Mesodermal cell (in vitro differentiated cells): ENCODE data around the gene C8G.

Experiments
- H3K27ac ChIP-seq: 2 replicates; pipeline ENCODE4 v1.7.0; 2013; ENCODE audit warnings: mild to moderate bottlenecking, low read depth, low read length, moderate library complexity; ENCODE audit not compliant: severe bottlenecking
- H3K36me3 ChIP-seq: 2 replicates; pipeline ENCODE4 v1.7.1; 2013; ENCODE audit warnings: mild to moderate bottlenecking, low read length, moderate library complexity; ENCODE audit not compliant: control insufficient read depth, insufficient read depth
- H3K4me1 ChIP-seq: one replicate; pipeline ENCODE4 v1.7.1; 2013; ENCODE audit warnings: mild to moderate bottlenecking, low read length; ENCODE audit not compliant: insufficient read depth, control insufficient read depth, poor library complexity, severe bottlenecking
- H3K4me3 ChIP-seq: 2 replicates; pipeline ENCODE4 v1.7.0; 2013; ENCODE audit warnings: low read length, control low read depth, mild to moderate bottlenecking; ENCODE audit not compliant: insufficient read depth, poor library complexity, severe bottlenecking; ENCODE audit errors: extremely low read depth
- H3K9me3 ChIP-seq: 2 replicates; pipeline ENCODE4 v1.7.1; 2013; ENCODE audit warnings: mild to moderate bottlenecking, low read length, moderate library complexity; ENCODE audit not compliant: control insufficient read depth
- WGBS, 2 experiments: methylation state at CpG; one replicate each; pipeline ENCODE4 v1.1.5; 2013; ENCODE audit warnings: missing lambda C conversion rate in 2 of 2; ENCODE audit not compliant: insufficient coverage in 2 of 2; 5-methylcytosine and 5-hydroxymethylcytosine counted together

C8G gene

DNA sequence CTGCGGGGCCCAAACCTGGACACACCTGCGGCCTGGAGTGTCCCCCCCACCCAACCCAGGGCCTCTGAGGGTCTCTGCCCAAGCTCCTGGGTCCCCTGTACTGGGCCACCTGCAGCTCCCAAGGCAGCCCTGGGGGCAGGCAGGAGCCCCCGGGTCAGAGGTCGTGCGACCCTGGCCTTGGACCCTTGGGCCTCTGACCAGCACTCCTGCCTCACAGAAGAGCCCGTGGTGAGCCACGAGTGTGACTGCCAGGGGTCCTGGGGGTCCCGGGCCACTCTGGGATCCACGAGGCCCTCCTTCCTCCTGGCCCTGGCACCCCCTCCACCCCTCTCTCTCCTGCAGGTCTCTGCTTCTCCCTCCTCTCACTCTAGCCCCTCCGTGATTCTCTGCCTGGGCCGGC, 27.3 kb downstream of the C8G start:
- H3K9me3 ChIP-seq, result no peaks in the 10 kb centered on the region
- WGBS, 2 experiments, result 87 to 92% methylated on average over 8 to 11 of the region's 11 CpGs
- no peaks in the 10 kb centered on the region for H3K4me1 ChIP-seq

DNA sequence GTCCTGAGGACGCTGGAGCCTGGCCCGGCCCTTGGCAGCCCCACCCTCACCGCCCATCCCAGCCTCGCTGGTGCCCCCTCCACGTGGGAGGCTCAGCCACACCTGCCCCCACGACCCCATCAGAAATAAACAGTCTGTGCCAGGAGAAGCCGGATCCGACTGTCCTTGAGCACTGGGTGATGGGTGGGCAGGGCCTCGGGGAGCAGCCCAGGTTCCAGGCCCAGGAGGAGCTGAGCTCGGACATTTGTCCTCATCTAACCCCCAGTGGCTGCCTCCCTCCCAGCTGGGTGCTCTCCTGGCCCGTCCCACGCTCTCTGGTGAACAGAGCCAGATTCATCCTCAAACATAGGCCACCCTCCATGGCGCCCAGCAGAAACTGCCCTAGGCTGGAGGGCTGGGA, 27.7 kb downstream of the C8G start:
- H3K4me3 ChIP-seq, result no peak overlapping the region
- 81 to 84% methylated on average over 11 to 12 of the region's 13 CpGs for WGBS, 2 experiments
- H3K27ac ChIP-seq, result no peak overlapping the region
- no peaks in the 10 kb centered on the region for H3K4me1 ChIP-seq
- no peaks in the 10 kb centered on the region for H3K36me3 ChIP-seq
- no peaks in the 10 kb centered on the region for H3K9me3 ChIP-seq

More for the DNA sequence above, 27.3 kb downstream of the C8G start:
- H3K4me3 ChIP-seq, result no peak overlapping the region
- no peaks in the 10 kb centered on the region for H3K36me3 ChIP-seq
- H3K27ac ChIP-seq, result no peak overlapping the region

DNA sequence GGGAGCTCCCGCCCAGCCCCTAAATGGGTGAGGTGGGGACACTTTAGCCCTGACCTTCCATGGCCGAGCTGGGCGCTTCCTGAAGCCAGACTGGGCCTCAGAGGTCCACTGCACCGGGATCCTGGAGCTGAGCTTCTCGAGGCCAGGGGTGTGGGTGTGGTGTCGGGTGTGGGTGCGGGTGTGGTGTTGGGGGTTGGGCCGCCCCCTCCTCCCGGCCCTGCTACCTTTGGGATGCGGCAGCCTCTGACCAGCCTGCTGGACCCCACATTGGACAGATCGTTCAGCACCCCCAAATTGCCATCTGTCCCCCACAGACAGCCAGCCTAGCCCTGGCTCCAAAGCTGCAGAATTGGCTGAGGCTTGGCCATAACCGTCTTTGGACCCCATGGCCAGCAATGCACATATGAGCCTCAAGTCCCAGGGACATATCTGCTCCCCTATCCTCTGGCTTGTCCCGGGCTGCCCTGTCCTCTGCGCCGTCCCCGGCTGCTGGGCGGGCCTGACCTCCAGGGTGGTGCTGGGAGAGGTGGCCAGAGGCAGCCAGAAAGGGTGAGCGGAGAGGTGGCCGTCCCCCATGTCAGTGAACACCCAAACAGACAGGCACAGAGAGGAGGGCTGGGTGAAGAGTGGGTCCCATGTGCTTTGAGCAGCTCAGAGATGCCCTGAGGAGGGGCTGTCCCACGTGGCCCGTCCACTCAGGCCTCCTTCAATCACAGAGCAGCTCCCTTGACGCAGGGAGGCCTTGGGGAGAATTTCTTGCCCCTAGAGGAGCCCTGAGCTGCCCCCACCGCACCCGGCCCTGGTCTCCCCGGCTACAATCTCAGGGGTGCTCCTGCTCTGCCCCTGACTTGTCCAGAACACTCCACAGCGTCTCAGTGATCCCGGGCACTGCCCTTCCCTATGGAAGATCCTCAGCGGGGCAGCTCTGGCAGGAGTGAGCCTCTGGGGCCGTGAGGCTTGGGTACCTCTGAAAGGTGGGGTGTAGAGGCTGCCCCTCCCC, 28.9 kb downstream of the C8G start:
- WGBS, 2 experiments, result 89 to 91% methylated on average over 19 to 24 of the region's 29 CpGs
- Histone ChIP-seq H3K36me3 (no peaks in the 10 kb centered on the region), H3K27ac (no peak overlapping the region), H3K4me1 (no peaks in the 10 kb centered on the region), H3K9me3 (no peaks in the 10 kb centered on the region), H3K4me3 (no peak overlapping the region)

DNA sequence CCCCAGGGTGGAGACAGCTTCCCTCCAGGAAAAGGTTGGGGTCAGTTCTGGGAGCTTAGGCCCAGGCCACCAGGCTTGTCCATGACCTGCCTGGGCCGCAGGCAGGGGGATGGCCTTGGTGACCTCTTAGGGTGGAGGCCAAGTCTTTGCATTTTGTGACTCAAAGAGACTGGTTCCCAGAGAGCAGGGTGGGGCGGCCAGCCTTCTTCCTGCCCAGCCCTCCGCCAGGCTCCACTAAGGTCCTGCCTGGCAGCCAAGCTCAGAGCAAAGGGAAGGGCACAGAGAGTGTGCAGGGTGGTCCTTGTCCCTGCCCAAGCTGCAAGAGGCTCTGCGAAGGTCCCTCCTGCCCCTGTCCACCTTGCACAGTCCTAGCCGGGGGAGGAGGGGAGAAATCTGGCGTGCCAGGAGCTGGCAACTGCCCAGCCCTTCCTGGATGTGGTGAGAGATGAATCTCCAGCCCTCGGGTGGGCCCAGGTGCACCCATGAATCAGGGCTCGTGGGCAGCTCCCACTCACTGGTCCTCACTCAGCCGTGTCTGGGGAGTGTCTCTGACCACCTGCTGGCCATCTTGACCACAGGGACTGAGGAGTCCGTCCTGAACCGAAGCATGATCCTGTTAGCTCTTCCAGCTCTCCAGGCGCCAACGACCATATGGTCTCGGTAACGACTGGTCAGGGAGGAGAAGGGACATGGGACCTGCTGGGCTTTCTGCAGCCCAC, 29.9 kb downstream of the C8G start:
- Histone ChIP-seq H3K4me3 (no peak overlapping the region), H3K27ac (no peak overlapping the region)
- 87% methylated on average over 14 to 15 of the region's 15 CpGs for WGBS, 2 experiments

DNA sequence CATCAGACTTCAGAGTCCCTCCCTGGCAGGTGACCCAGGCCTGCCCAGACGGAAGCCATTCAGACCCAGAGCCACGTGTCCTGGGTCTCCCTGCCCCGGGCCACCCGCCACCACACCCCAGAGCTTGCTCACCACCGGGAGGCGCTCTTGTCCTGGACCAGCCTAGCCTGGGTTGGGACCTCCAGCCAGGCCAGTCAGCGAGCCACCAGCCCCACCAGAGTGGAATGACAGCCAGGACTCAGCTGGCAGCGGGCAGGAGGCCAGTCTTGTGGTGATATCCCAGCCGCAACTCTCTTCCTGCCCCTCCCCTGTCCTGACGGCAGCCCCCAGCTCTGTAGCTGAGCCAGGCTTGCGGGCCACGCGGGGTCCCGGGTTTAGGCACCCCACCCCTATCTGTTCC, 30.6 kb downstream of the C8G start:
- peaks cover under 1% of the 10 kb centered on the region for H3K4me1 ChIP-seq
- WGBS, 2 experiments, result 77 to 88% methylated on average over 5 to 10 of the region's 14 CpGs
- no peaks in the 10 kb centered on the region for H3K9me3 ChIP-seq
- H3K27ac ChIP-seq, result no peak overlapping the region
- no peak overlapping the region for H3K4me3 ChIP-seq
- H3K36me3 ChIP-seq, result no peaks in the 10 kb centered on the region

More for the DNA sequence above, 29.9 kb downstream of the C8G start:
- no peaks in the 10 kb centered on the region for H3K4me1 ChIP-seq
- H3K9me3 ChIP-seq, result no peaks in the 10 kb centered on the region
- no peaks in the 10 kb centered on the region for H3K36me3 ChIP-seq

DNA sequence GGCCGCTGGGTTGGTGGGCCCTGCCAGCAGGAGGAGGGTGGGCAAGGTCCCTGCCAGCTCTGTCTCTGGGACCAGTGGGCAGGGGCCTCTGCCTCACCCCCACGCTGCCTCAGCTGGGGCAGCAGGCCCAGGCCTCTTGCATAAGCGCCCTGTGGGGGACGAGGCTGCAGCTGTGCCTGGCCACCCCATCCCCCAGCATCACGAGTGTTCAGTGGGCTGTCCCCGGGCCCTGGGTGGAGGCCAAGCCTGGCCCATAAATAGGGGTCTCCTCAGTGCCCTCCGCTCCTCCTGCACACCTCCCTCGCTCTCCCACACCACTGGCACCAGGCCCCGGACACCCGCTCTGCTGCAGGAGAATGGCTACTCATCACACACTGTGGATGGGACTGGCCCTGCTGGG, 32.2 kb downstream of the C8G start, which contains the start of gene PTGDS:
Gene PTGDS (plus strand): TSS at position 282 of the 400 bp plus-strand sequence. CDS start 75 bp downstream, at position 357.
- Histone ChIP-seq H3K4me3 (peak within 1 kb of the TSS; percentile 40), H3K36me3 (no peaks in the 10 kb centered on the region), H3K4me1 (peaks cover 14% of the 10 kb centered on the region), H3K9me3 (no peaks in the 10 kb centered on the region), H3K27ac (no peak within 1 kb of the TSS)
- 82% methylated on average over 8 to 10 of the region's 10 CpGs for WGBS, 2 experiments

DNA sequence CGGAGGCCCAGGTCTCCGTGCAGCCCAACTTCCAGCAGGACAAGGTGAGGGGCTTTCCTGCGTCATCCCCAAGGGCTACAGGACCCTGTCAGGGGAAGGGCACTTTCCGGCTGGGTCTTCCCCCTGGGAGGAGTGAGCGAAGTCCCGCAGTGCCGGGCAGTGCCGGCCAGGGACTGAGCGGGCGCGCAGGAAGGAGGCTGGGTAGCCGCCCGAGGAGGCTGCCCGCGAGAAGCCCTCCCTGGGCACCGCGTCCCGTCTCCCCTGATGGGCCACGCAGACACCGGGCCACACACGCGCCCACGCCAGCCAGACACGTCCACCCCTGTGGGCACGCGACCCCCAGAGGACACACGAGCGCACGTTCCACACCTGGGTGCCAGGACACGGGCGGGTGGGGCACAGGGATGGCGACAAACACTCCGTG, 32.6 kb downstream of the C8G start:
- WGBS, 2 experiments, result 16% methylated on average over 29 to 33 of the region's 33 CpGs
- H3K4me3 ChIP-seq, result peak overlapping the region; percentile 40
- no peak overlapping the region for H3K27ac ChIP-seq

DNA sequence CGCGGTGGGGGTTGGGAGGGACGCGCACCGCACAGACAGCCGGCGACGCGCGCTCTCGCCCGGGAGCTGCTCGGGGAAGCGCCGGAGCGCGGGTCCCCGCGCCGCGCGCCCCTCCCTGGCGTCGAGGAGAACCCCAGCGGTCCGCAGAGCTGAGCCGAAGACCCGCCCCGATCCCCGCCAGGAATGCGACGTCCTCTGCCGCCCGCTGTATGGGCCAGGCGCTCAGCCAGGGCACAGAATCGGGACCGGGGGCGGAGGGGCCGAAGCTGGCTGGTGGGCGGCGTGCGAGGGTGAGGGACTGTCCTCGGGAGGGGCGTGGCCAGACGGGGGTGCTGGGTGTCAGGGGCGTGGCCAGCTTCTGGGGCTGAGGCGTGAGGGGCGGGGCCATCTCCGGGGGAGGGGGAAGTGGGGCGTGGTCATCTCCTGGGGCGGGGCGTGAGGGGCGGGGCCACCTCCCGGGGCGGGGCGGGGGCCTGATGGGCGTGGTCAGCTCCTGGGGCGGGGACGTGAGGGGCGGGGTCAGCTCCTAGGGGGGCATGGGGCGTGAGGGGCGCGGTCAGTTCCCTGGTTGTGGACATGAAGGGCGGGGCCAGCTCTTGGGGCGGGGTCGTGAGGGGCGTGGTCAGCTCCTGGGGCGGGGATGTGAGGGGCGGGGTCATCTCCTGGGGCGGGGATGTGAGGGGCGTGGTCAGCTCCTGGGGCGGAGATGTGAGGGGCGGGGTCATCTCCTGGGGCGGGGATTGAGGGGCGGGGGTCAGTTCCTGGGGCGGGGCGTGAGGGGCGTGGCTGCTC, 33.2 kb downstream of the C8G start:
- Histone ChIP-seq H3K9me3 (no peaks in the 10 kb centered on the region), H3K27ac (no peak overlapping the region)
- WGBS, 2 experiments, result 0 to 2% methylated on average over 32 to 40 of the region's 78 CpGs

More for the DNA sequence above, 32.6 kb downstream of the C8G start:
- Histone ChIP-seq H3K9me3 (no peaks in the 10 kb centered on the region), H3K36me3 (no peaks in the 10 kb centered on the region), H3K4me1 (peaks cover 14% of the 10 kb centered on the region)

DNA sequence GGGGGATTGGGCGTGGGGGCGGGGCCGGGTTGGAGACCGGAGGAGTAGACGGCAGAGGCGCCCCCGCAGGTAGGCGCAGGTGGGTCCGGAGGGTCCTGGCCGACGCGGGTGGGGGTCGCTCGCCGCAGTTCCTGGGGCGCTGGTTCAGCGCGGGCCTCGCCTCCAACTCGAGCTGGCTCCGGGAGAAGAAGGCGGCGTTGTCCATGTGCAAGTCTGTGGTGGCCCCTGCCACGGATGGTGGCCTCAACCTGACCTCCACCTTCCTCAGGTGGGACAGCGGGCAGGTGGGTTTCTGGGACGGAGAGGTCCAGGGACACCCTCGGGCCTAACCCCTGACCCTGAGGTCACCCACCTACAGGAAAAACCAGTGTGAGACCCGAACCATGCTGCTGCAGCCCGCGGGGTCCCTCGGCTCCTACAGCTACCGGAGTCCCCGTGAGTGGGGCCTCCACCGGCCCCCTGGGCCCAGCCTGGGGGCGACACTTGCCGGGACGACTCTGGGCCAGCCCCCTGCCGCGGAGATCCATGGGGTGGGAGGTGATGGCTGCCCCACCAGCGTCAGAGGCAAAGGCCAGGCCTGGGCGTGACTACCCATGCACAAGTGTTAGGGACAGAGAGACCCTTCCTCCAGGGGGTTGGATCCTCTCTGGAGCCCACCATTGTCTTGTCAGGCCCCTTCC, 34.0 kb downstream of the C8G start:
- Histone ChIP-seq H3K27ac (no peak overlapping the region), H3K4me3 (no peak overlapping the region), H3K36me3 (no peaks in the 10 kb centered on the region), H3K9me3 (no peaks in the 10 kb centered on the region), H3K4me1 (peaks cover 14% of the 10 kb centered on the region)
- WGBS, 2 experiments, result 71% methylated on average over 40 to 41 of the region's 41 CpGs

More for the DNA sequence above, 33.2 kb downstream of the C8G start:
- peak overlapping the region; percentile 40 for H3K4me3 ChIP-seq
- H3K36me3 ChIP-seq, result no peaks in the 10 kb centered on the region
- H3K4me1 ChIP-seq, result peaks cover 14% of the 10 kb centered on the region
